GM18511 (cell line): ENCODE measurements around the gene APOL2.

Experiments
- ATAC-seq: cut with Tn5 transposase; IDR thresholded peaks from one replicate; pipeline ENCODE4 v1.9.1; 2021; ENCODE audit warnings: mild to moderate bottlenecking, moderate library complexity; ENCODE audit not compliant: unreplicated experiment

The APOL2 gene

GRCh38 chr22:36180928-36181327 lies 58.4 kb downstream of the APOL2 start:
- ATAC-seq = no peak

- ATAC-seq = no peak
Observed at GRCh38 chr22:36180038-36180880, 59.1 kb downstream of the APOL2 start.

- no peak for ATAC-seq
Observed at GRCh38 chr22:36177160-36177559, 62.2 kb downstream of the APOL2 start.
